Measurements from ENCODE around the gene PPP2R2C.

Gene PPP2R2C

DNA sequence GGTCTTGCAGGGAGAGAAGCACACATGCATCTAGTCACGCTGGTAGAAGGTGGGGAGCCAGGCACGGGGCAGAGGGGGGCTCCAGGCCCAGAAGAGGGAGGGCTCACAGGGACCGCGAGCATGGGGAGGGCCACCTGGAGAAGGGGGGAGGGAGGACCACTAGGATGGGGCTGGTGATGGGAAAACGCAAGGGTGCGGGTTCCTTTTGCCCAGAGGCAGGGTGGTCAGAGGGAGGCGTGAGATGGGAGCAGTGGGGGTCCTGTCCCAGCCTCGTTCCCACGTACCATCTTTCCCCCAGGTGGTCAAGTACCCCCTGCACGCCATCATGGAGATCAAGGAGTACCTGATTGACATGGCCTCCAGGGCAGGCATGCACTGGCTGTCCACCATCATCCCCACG is 172.1 kb downstream of the PPP2R2C start:
- no peak overlapping the region for H3K4me3 ChIP-seq (ENCODE audit: low read depth, low read length)
- DNase-seq (ENCODE audit: low read depth), result no peak
- TF ChIP-seq, protein P1, sequence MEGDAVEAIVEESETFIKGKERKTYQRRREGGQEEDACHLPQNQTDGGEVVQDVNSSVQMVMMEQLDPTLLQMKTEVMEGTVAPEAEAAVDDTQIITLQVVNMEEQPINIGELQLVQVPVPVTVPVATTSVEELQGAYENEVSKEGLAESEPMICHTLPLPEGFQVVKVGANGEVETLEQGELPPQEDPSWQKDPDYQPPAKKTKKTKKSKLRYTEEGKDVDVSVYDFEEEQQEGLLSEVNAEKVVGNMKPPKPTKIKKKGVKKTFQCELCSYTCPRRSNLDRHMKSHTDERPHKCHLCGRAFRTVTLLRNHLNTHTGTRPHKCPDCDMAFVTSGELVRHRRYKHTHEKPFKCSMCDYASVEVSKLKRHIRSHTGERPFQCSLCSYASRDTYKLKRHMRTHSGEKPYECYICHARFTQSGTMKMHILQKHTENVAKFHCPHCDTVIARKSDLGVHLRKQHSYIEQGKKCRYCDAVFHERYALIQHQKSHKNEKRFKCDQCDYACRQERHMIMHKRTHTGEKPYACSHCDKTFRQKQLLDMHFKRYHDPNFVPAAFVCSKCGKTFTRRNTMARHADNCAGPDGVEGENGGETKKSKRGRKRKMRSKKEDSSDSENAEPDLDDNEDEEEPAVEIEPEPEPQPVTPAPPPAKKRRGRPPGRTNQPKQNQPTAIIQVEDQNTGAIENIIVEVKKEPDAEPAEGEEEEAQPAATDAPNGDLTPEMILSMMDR (IDR thresholded peaks at IDR 0.05; ENCODE audit: low read depth, low read length, missing control alignments), result no peak

DNA sequence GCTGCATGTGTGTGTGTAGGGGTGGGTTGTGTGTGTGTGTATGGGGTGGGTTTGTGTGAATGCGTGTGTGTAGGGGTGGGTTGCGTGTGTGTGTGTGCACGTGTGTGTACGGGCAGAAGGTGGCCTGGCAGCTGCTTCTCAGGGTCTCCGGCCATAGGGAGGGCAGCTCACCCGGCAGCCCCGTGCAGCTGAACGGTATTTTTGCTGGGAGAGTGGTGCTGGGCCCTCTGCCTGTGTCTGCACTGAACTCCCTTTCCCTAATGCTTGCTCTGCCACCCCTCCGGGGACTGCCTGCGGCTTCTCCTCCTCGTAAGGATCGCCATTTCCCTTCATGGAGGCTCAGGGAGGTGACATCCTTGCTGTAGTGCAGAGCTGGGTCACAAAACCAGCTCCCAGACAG is 172.5 kb downstream of the PPP2R2C start:
- no peak for DNase-seq (ENCODE audit: low read depth)
- H3K4me3 ChIP-seq (ENCODE audit: low read depth, low read length), result no peak overlapping the region
- TF ChIP-seq, protein P1 (IDR thresholded peaks at IDR 0.05; ENCODE audit: low read depth, low read length, missing control alignments), result no peak

DNA sequence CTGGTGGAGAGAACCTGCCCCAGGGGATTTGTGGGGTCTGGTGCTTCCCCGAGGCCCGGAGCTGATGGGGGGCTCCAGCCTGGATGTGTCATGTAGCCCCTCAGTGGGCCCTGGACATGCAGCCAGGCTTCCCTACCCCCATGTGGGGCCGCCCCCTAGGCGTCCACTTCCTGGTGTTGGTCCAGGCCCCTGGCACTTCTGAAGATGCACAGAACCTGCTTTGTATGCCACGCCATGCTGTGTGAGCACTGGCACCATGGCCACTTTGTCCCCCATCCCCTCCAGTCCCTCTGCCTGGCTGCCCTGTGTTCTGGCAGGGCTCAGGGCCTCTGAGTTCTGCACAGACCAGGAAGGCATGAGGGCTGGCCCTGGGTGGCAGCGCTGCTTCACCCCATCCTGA is 173.6 kb downstream of the PPP2R2C start:
- DNase-seq (ENCODE audit: low read depth), result no peak
- TF ChIP-seq, protein P1 (IDR thresholded peaks at IDR 0.05; ENCODE audit: low read depth, low read length, missing control alignments), result no peak
- no peak overlapping the region for H3K4me3 ChIP-seq (ENCODE audit: low read depth, low read length)

DNA sequence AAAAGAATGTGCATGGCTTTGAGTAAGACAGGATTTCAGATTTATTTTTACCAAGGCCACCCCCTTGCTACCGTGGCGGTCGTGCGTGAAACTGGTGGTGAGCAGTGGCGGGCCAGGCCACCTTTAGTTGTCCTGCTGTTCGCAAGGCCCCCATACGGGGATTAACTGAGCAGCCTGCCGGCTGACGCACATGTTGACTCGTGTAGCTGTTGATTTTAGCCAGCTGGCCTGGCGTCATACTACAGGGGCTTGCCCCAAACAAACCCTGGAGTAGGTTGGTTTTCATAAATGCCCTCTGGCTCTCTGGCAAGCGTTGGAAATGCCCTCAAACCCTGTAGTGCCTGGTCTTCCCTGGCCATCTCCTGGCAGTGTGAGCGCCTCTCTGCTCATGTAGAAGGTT is 174.4 kb downstream of the PPP2R2C start:
- TF ChIP-seq, protein P1 (IDR thresholded peaks at IDR 0.05; ENCODE audit: low read depth, low read length, missing control alignments), result no peak
- H3K4me3 ChIP-seq (ENCODE audit: low read depth, low read length), result no peak overlapping the region
- no peak for DNase-seq (ENCODE audit: low read depth)

DNA sequence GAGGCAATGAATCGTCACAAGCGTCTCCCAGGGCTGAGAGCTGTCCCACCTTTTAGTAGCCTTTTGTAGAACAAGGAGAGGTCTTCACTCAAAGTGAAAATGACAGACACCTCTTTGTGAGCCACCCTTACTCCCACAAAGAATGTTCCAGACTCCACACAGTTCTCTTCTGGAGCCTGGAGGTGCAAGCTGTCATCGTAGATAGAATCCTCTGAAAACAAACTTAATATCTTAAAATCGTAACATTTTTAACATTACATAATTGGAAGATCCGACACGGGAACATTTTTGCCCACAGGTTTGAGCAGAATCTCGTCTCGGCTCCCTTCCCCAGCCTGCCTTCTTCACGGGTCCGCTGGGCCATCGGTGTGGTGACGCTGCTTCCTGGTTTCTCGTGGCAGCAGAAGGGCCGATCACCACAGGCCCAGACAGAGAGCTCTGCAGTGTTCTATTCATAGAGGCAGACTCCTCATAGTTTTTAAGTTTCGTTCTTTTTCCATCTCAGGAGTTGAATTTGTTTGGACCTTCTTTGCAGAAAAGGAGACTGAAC is 175.1 kb downstream of the PPP2R2C start:
- TF ChIP-seq, protein P1 (IDR thresholded peaks at IDR 0.05; ENCODE audit: low read depth, low read length, missing control alignments), result no peak
- no peak overlapping the region for H3K4me3 ChIP-seq (ENCODE audit: low read depth, low read length)
- no peak for DNase-seq (ENCODE audit: low read depth)

DNA sequence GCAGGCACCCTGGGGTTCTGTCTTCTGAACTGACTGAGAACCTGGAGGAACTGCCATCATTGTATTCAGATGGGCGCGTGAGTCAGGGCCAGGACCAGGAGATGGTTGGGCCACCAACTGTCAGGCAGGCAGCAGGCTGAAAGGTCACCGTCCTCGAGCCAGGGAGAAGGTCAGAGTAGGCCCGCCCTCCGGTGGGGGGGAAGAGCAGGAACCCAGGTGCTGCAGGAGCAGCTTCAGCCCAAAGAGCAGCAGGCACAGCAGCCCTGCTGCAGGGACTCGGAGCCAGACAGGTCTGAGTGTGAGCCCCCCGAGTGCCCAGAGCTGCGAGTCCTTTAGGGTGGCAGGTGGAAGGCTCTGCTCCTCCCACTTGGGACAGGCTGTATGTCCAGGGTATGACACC is 176.4 kb downstream of the PPP2R2C start:
- no peak overlapping the region for H3K4me3 ChIP-seq (ENCODE audit: low read depth, low read length)
- TF ChIP-seq, protein P1 (IDR thresholded peaks at IDR 0.05; ENCODE audit: low read depth, low read length, missing control alignments), result no peak
- no peak for DNase-seq (ENCODE audit: low read depth)

DNA sequence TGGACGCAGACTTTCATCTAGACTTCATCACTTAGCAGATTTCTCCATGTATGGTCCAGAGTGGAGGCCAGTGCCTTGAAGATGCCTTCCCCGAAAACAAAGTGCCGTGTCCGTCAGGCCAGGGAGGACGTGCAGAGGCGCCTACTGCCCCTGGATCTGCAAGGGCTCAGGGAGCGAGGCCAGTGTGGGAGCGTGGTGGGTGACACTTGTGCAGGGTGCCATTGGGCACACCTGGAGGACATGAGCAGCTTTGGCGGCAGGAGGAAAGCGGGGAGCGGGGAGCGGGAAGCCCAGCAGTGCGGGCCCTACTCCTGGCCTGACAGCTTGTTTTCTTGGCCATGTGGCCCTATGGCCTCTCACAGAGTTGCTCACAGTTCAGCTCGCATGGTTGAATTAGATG is 176.9 kb downstream of the PPP2R2C start:
- TF ChIP-seq, protein P1 (IDR thresholded peaks at IDR 0.05; ENCODE audit: low read depth, low read length, missing control alignments), result no peak
- DNase-seq (ENCODE audit: low read depth), result no peak
- H3K4me3 ChIP-seq (ENCODE audit: low read depth, low read length), result no peak overlapping the region
